ENCODE measurements around the gene TLL2.

DNA sequence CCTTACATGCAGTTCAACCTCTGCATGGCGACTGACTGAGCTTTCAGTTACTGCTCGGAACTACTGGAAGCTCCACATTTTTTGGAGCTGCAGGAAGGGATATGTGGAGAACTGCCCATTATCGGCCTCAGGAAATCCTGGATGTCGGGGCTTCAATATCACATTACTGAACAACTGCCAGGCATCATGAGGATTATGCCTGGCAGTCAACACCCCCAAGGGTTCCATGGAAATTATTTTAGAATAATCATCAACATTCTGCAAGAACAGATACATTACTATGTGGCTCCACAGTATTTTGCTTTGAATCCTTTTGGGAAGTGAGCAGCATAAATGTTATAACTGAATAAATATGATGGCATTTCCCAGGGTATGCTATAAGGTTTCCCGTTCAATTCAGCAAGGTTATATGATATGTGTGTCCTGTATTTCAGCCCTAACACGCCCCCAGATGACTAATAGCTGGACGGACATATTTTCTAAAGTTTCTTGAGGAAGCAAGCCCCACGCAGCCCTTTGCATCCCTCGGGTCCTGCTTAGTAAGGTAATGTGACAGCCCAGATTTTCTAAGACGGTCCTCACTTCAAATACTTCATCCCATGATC lies 101.9 kb downstream of the TLL2 start:
- TF ChIP-seq POLR2A (IDR thresholded peaks at IDR 0.05) (no peak), EP300 (IDR thresholded peaks at IDR 0.05) (no peak), POLR2AphosphoS5 (IDR thresholded peaks at IDR 0.05) (no peak)
- TF ChIP-seq, protein P1, sequence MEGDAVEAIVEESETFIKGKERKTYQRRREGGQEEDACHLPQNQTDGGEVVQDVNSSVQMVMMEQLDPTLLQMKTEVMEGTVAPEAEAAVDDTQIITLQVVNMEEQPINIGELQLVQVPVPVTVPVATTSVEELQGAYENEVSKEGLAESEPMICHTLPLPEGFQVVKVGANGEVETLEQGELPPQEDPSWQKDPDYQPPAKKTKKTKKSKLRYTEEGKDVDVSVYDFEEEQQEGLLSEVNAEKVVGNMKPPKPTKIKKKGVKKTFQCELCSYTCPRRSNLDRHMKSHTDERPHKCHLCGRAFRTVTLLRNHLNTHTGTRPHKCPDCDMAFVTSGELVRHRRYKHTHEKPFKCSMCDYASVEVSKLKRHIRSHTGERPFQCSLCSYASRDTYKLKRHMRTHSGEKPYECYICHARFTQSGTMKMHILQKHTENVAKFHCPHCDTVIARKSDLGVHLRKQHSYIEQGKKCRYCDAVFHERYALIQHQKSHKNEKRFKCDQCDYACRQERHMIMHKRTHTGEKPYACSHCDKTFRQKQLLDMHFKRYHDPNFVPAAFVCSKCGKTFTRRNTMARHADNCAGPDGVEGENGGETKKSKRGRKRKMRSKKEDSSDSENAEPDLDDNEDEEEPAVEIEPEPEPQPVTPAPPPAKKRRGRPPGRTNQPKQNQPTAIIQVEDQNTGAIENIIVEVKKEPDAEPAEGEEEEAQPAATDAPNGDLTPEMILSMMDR (IDR thresholded peaks at IDR 0.05): no peak

All from upper lobe of left lung (tissue), 4 donors.